Measurements from ENCODE around the gene LYSMD3.

The LYSMD3 gene

GRCh38 chr5:90503596-90503995 lies 25.8 kb downstream of the LYSMD3 start:
- no peaks in the 10 kb centered on the region for H4K20me1 ChIP-seq (ENCODE audit: insufficient read depth, low read length, poor library complexity, severe bottlenecking)
- no peak overlapping the region for H3K4me3 ChIP-seq (ENCODE audit: low read length, poor library complexity, severe bottlenecking)
- no peak overlapping the region for H2AFZ ChIP-seq (ENCODE audit: low read length)
- H3F3A ChIP-seq (ENCODE audit: low read depth) = no peaks in the 10 kb centered on the region
- H3K9me3 ChIP-seq (ENCODE audit: insufficient read depth, low read depth, low read length) = no peaks in the 10 kb centered on the region
- H3K4me2 ChIP-seq (ENCODE audit: low read depth, low read length, poor library complexity, severe bottlenecking) = no peak overlapping the region
- no peaks in the 10 kb centered on the region for H3K36me3 ChIP-seq (ENCODE audit: insufficient read depth, low read length)
- no peaks in the 10 kb centered on the region for H3K4me1 ChIP-seq (ENCODE audit: insufficient read depth, low read length, poor library complexity, severe bottlenecking)
- H3K27me3 ChIP-seq (ENCODE audit: insufficient read depth, low read length, poor library complexity, severe bottlenecking) = no peaks in the 10 kb centered on the region
- TF ChIP-seq CTCF (conservative IDR thresholded peaks at IDR 0.05; ENCODE audit: low read length) (no peak), EZH2phosphoT487 (IDR thresholded peaks at IDR 0.05; ENCODE audit: borderline replicate concordance) (no peak)
- H3K9me2 ChIP-seq (replicated peaks; ENCODE audit: low read depth, low read length) = no peaks in the 10 kb centered on the region
- H3K79me2 ChIP-seq (ENCODE audit: insufficient read depth, low read length) = no peaks in the 10 kb centered on the region
- no peak overlapping the region for H3K9ac ChIP-seq (ENCODE audit: low read depth, low read length, poor library complexity, severe bottlenecking)

- no peak for TF ChIP-seq CTCF (conservative IDR thresholded peaks at IDR 0.05; ENCODE audit: low read length)
- TF ChIP-seq EZH2phosphoT487 (IDR thresholded peaks at IDR 0.05; ENCODE audit: borderline replicate concordance) = no peak
- Histone ChIP-seq H4K20me1 (ENCODE audit: insufficient read depth, low read length, poor library complexity, severe bottlenecking) (no peaks in the 10 kb centered on the region), H3F3A (ENCODE audit: low read depth) (no peaks in the 10 kb centered on the region), H3K9me3 (ENCODE audit: insufficient read depth, low read depth, low read length) (no peaks in the 10 kb centered on the region), H3K4me2 (ENCODE audit: low read depth, low read length, poor library complexity, severe bottlenecking) (no peak overlapping the region), H3K4me1 (ENCODE audit: insufficient read depth, low read length, poor library complexity, severe bottlenecking) (no peaks in the 10 kb centered on the region), H3K9me2 (replicated peaks; ENCODE audit: low read depth, low read length) (no peaks in the 10 kb centered on the region), H2AFZ (ENCODE audit: low read length) (no peak overlapping the region), H3K9ac (ENCODE audit: low read depth, low read length, poor library complexity, severe bottlenecking) (no peak overlapping the region), H3K4me3 (ENCODE audit: low read length, poor library complexity, severe bottlenecking) (no peak overlapping the region), H3K36me3 (ENCODE audit: insufficient read depth, low read length) (no peaks in the 10 kb centered on the region), H3K27me3 (ENCODE audit: insufficient read depth, low read length, poor library complexity, severe bottlenecking) (no peaks in the 10 kb centered on the region), H3K79me2 (ENCODE audit: insufficient read depth, low read length) (no peaks in the 10 kb centered on the region)
These were observed 34.2 kb downstream of the LYSMD3 start for GRCh38 chr5:90495146-90495545.

- H3K9me2 ChIP-seq (replicated peaks; ENCODE audit: low read depth, low read length) = no peaks in the 10 kb centered on the region
- H3K4me3 ChIP-seq (ENCODE audit: low read length, poor library complexity, severe bottlenecking) = no peak overlapping the region
- TF ChIP-seq CTCF (conservative IDR thresholded peaks at IDR 0.05; ENCODE audit: low read length) (no peak), EZH2phosphoT487 (IDR thresholded peaks at IDR 0.05; ENCODE audit: borderline replicate concordance) (no peak)
- no peaks in the 10 kb centered on the region for H3K4me1 ChIP-seq (ENCODE audit: insufficient read depth, low read length, poor library complexity, severe bottlenecking)
- H3K79me2 ChIP-seq (ENCODE audit: insufficient read depth, low read length) = no peaks in the 10 kb centered on the region
- no peaks in the 10 kb centered on the region for H3K36me3 ChIP-seq (ENCODE audit: insufficient read depth, low read length)
- no peaks in the 10 kb centered on the region for H3K9me3 ChIP-seq (ENCODE audit: insufficient read depth, low read depth, low read length)
- H3F3A ChIP-seq (ENCODE audit: low read depth) = no peaks in the 10 kb centered on the region
- no peak overlapping the region for H2AFZ ChIP-seq (ENCODE audit: low read length)
- H3K9ac ChIP-seq (ENCODE audit: low read depth, low read length, poor library complexity, severe bottlenecking) = no peak overlapping the region
- no peaks in the 10 kb centered on the region for H4K20me1 ChIP-seq (ENCODE audit: insufficient read depth, low read length, poor library complexity, severe bottlenecking)
- no peak overlapping the region for H3K4me2 ChIP-seq (ENCODE audit: low read depth, low read length, poor library complexity, severe bottlenecking)
- H3K27me3 ChIP-seq (ENCODE audit: insufficient read depth, low read length, poor library complexity, severe bottlenecking) = no peaks in the 10 kb centered on the region
These were observed 35.3 kb downstream of the LYSMD3 start for GRCh38 chr5:90494043-90494442.
